NCI-H1694 (cell line): ENCODE measurements around the gene CDK5.

Experiments used
- DNase-seq: peaks from one replicate; lab custom pipeline; 2025; lab: John Stamatoyannopoulos, UW

The CDK5 gene

GRCh38 chr7:151073990-151074389, 16.3 kb upstream of the CDK5 start:
- DNase-seq = no peak

- DNase-seq = no peak
These were observed 13.6 kb upstream of the CDK5 start for GRCh38 chr7:151071032-151071866.

- DNase-seq = no peak
These were observed 12.9 kb upstream of the CDK5 start for GRCh38 chr7:151070574-151070960.

DNA sequence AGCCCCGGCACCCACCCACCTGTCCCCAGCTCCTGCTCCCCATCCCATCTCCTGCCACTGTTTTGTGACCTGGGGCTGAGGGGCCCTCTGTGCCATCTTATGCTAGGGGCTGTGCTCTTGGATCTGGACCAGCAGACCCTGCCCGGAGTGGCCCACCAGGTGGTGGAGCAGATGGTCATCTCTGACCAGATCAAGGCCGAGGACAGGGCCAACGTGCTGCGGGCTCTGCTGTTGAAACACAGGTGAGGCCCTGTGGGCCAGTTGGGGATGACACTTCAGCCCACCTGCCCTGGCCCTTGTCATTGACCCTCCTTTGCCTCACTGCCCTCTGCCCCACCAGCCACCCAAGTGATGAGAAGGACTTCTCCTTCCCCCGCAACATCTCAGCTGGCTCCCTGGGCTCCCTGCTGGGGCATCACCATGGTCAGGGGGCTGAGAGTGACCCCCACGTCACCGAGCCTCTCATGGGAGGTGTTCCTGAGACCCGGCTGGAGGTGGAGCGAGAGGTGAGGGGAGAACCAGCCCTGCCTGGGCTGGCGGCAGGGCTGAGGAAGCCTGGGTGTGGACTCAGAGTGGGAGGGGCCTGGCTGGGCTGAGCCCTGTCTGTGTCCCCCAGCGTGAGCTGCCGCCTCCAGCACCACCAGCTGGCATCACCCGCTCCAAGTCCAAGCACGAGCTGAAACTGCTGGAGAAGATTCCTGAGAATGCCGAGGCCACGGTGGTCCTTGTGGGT, 12.3 kb upstream of the CDK5 start:
- DNase-seq = no peak

GRCh38 chr7:151068069-151068773, 10.5 kb upstream of the CDK5 start:
- DNase-seq = no peak

- no peak for DNase-seq
These were observed 8.7 kb upstream of the CDK5 start for GRCh38 chr7:151066273-151066974.

- DNase-seq = no peak
These were observed 7.8 kb upstream of the CDK5 start for GRCh38 chr7:151065516-151065915.

DNA sequence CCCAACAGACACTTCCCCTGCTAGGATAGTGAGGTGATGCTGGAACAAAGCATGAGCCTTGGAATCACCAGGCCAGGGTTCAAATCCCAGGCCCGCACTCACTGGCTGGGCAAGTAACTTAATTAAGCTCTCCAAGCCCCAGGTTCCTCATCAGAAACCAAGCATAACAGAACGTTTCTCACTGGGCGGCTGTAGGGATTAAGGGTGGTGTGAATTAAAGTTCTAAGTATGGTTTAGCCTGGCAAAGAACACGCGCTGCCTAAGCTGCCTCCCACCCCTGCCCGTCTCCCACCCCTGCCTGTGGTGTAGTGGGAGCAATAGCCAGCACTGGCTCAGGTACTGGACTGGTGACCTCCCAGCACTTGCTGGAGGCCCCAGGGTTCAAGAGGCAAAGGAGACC, 7.3 kb upstream of the CDK5 start:
- DNase-seq = no peak

DNA sequence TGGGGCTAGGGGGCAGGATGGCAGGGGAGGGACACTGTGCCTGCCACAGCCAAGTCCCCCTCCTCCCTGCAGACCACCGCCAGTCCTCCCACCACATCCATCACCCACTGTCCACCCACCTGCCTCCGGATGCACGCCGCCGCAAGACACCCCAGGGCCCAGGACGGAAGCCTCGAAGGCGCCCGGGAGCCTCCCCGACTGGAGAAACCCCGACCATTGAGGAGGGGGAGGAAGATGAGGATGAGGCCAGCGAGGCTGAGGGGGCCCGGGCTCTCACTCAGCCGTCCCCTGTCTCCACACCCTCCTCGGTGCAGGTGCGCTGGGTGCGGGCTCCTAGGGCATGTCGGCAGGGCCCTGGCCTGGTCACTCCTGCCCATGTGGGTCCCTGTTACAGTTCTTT, 6.8 kb upstream of the CDK5 start:
- no peak for DNase-seq

DNA sequence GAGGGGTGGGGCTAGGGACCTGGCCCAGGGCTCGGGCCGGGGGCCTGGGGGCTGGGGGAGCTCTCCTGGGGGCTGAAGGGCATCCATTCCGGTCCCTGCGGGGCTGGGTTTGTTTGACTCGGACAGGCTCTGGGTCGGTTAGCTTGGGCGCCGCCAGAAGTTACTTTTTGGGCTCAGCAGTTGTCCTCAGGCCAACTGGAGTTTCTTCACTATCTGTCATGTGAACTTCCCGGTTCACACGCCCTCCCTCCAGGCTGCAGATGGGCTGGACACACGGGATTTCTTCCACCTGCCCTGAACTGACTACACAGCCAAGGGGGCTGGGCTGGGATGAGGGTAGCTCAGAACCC, 5.5 kb upstream of the CDK5 start:
- DNase-seq = no peak

- DNase-seq = no peak
These were observed 4.9 kb upstream of the CDK5 start for GRCh38 chr7:151062399-151063211.

DNA sequence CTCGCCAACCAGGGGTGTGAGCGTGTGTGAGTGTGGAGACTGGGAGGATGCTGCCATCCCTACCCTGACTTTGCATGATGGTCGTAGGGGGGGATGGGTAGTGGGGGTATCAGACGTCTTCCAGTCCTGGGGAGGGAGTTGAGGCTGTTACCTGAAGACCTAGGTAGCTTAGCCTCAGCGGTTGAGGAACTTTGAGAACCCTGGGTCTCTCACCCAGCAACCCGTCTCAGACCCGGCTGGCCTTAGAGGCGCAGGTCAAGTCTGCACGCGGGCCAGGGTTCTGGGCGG, 4.4 kb upstream of the CDK5 start:
- DNase-seq = no peak

DNA sequence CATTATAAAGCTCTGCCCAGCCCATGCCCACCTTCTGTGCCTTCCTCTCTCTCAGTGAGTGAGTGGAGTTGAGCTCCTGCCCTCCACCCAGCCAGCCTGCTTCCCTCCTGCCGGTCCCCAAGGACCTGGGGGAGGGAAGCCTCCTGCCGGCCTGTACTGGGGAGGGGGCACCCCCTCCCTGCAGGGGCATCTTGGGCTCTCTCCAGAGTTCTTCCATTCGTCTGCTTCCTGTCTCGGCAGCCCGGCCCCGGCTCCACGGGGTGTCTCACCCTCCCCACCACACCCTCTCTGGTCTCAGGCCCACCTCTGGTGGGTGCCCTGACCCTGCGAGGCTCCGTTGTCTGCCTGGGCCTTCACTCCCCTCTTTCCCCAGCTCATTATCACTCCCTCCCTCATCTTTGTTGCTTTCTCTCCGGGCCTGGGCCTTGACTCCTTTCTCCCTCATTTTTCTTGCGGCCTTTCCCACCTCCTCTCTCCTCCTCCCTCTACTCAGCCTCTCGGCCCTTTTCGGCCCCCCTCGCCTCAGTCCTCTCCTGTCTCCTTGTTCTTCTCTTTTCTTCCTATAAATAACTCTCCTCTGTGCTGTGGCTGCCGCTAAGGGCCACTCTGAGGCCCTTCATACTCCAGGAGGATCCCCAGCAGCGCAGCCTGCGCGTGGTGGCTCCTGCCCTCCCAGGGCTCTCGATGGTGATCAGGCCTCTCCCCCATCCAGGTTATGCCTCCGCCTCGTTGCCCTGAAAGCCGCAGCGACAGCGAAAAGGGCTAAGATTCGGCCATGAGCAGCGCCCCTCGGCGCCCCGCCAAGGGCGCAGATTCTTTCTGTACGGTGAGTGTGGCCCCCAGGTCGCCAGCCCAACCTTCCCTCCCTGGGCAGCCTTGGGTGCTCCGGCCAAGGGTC, 3.8 kb upstream of the CDK5 start:
- DNase-seq = no peak

GRCh38 chr7:151060416-151061212, 2.9 kb upstream of the CDK5 start:
- DNase-seq = peak; percentile 45

- no peak for DNase-seq
These were observed 2.4 kb upstream of the CDK5 start for GRCh38 chr7:151060113-151060415.

- peak; percentile 37 for DNase-seq
These were observed 1.8 kb upstream of the CDK5 start, which contains the start of gene SLC4A2 for GRCh38 chr7:151059367-151060112. Gene SLC4A2 (plus strand): TSS chr7:151059589. CDS start chr7:151061988, 2,399 bp downstream.

- no peak for DNase-seq
These were observed 1.2 kb upstream of the CDK5 start for GRCh38 chr7:151058781-151059366.

GRCh38 chr7:151057989-151058780, 488 bp upstream of the CDK5 start:
- DNase-seq = peak; percentile 99
